ENCODE measurements around the gene ERN2. TPM values are rescaled to one million over a fixed set of nuclear protein-coding genes. Genes with fewer than 3 reads are reported as not detected.

The ERN2 gene
- total RNA-seq, 4 donors from 2014 or later, result 70.1 to 149 (median 92.3) TPM

GRCh38 chr16:23670137-23670776 is 42.8 kb downstream of the ERN2 start:
- no peak overlapping the region for H3K27ac ChIP-seq
- peak in 1 of 3 donors; percentile 31 for DNase-seq
- H3K4me1 ChIP-seq, result no peaks in the 10 kb centered on the region
- no peak for TF ChIP-seq CTCF (IDR thresholded peaks at IDR 0.05)
- no peak for TF ChIP-seq POLR2A (IDR thresholded peaks at IDR 0.05)
- peaks cover 0 to 57% (median 0%) of the 10 kb centered on the region in 3 donors for H3K36me3 ChIP-seq
- H3K9me3 ChIP-seq, result no peaks in the 10 kb centered on the region
- no peaks in the 10 kb centered on the region for H3K27me3 ChIP-seq
- no peak overlapping the region for H3K4me3 ChIP-seq

GRCh38 chr16:23668873-23669272 is 44.1 kb downstream of the ERN2 start:
- H3K36me3 ChIP-seq, result peaks cover 0 to 71% (median 0%) of the 10 kb centered on the region in 3 donors
- no peak for TF ChIP-seq POLR2A (IDR thresholded peaks at IDR 0.05)
- TF ChIP-seq CTCF (IDR thresholded peaks at IDR 0.05), result no peak
- no peak overlapping the region for H3K4me3 ChIP-seq
- DNase-seq, result no peak
- H3K27me3 ChIP-seq, result no peaks in the 10 kb centered on the region
- no peak overlapping the region for H3K27ac ChIP-seq
- H3K4me1 ChIP-seq, result no peaks in the 10 kb centered on the region
- H3K9me3 ChIP-seq, result no peaks in the 10 kb centered on the region

- H3K36me3 ChIP-seq, result peaks cover 0 to 78% (median 0%) of the 10 kb centered on the region in 3 donors
- TF ChIP-seq POLR2A (IDR thresholded peaks at IDR 0.05), result no peak
- no peak for TF ChIP-seq CTCF (IDR thresholded peaks at IDR 0.05)
Measured at GRCh38 chr16:23668225-23668624, 44.8 kb downstream of the ERN2 start.

GRCh38 chr16:23667355-23667659 is 45.7 kb downstream of the ERN2 start:
- no peak for DNase-seq
- H3K27ac ChIP-seq, result no peak overlapping the region
- H3K27me3 ChIP-seq, result no peaks in the 10 kb centered on the region
- TF ChIP-seq POLR2A (IDR thresholded peaks at IDR 0.05) (no peak), CTCF (IDR thresholded peaks at IDR 0.05) (no peak)
- peaks cover 0 to 82% (median 0%) of the 10 kb centered on the region in 3 donors for H3K36me3 ChIP-seq
- no peaks in the 10 kb centered on the region for H3K9me3 ChIP-seq
- no peak overlapping the region for H3K4me3 ChIP-seq
- H3K4me1 ChIP-seq, result no peaks in the 10 kb centered on the region

More at GRCh38 chr16:23668225-23668624, 44.8 kb downstream of the ERN2 start:
- Histone ChIP-seq H3K4me1 (no peaks in the 10 kb centered on the region), H3K27me3 (no peaks in the 10 kb centered on the region), H3K27ac (no peak overlapping the region), H3K4me3 (no peak overlapping the region), H3K9me3 (no peaks in the 10 kb centered on the region)
- no peak for DNase-seq

GRCh38 chr16:23666571-23667354 is 46.3 kb downstream of the ERN2 start:
- Histone ChIP-seq H3K27me3 (no peaks in the 10 kb centered on the region), H3K27ac (no peak overlapping the region), H3K4me1 (no peaks in the 10 kb centered on the region), H3K4me3 (no peak overlapping the region), H3K9me3 (no peaks in the 10 kb centered on the region), H3K36me3 (peaks cover 0 to 85% (median 0%) of the 10 kb centered on the region in 3 donors)
- no peak for TF ChIP-seq CTCF (IDR thresholded peaks at IDR 0.05)
- no peak for TF ChIP-seq POLR2A (IDR thresholded peaks at IDR 0.05)
- DNase-seq, result no peak

All from Peyer's patch (tissue), 4 donors.